Heart left ventricle (tissue), 13 donors: Measurements from ENCODE around the gene SHROOM1.

ENCODE experiments used
- POLR2A ChIP-seq, 2 donors: fragments of 450-650 bp; IDR thresholded peaks; one replicate each; pipeline ENCODE4 v1.6.1; 2017; ENCODE audit warnings: antibody characterized with exemption in 2 of 2, mild to moderate bottlenecking in 2 of 2, moderate library complexity in 2 of 2
- TF ChIP-seq, protein P1 (sequence below), 12 donors: fragments of 200-600 bp; sonication (generic) in 4 of 12; IDR thresholded peaks; one replicate each; pipeline versions ENCODE4 v1.5.0 to v1.8.0; 2018 to 2022; ENCODE audit warnings: antibody characterized with exemption in 12 of 12, mild to moderate bottlenecking in 5 of 12
- donor health status: ischemic (EF 13 %, LVEDD 7.1; RV severe dilation, severe dysfunction).
- donor health status: DM: no; HTN: yes; CAD: no.
- donor health status: DM: no; HTN: no; CAD: no.
- donor health status: ischemic (EF 25% LVEDD 6.9; RV normal size, moderate dysfunction).
- donor health status: ischemic (EF 25% LVEDD 5.7; RV mildly dilated, moderate dysfunction).
- donor health status: ischemic (EF 35%, LVEDD 5.7; RV mildly dilated, moderate dysfunction).
- donor health status: nonischemic (EF 11% LVEDD 7.7; RV severe dilation, severe dysfunction).
- donor health status: DM: yes; HTN: yes; CAD: no.
- donor health status: PGD.
- donor health status: ischemic (EF 29% LVEDD 5.4; RV normal size, mild dysfunction).
- donor health status: nonischemic (EF 23%, LVEDD 6.1; RV moderate dilation, normal function).

DNA sequence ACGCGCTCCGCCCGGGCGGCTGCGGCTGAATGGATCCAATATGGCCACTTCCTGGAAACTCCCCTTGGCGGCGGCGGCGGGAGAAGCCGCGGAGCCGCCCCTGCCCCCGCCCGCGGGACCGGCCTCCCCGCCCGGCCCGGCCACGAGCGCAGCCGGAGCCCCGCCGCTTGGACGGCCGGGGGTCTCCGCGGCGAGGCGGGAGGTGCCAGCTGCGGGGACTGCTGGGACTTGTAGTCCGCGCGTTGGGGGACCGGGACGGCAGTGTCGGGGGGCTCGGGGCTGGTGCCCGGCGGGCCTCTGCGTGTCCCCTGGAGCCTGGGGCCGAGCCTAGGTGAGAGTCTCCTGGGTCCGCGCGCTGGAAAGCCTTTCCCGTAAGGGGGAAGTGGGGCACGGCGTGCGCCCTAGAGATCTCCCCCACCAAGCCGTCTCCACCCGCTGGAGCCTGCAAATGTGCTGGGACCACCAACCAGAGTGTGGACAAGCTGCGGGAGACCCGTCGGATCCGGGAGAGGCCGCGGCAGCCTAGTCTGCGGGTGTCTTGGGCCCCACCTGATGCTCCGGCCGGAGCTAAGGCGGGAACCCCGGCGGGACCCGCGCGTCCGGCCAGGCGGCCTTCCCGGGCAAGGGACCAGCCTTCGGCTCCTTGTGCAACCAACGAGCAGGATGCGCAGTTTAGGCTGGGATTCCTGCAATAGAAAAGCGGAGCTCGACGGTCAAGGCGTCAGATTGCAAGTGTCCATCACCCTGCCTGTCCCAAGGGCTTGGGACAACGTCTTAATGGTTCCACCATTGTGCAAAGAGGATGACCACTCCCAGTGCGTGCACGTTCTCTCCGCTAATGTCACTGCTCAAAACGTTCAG, 53.0 kb downstream of the SHROOM1 start, which contains the start of gene SEPTIN8:
- TF ChIP-seq, protein P1, sequence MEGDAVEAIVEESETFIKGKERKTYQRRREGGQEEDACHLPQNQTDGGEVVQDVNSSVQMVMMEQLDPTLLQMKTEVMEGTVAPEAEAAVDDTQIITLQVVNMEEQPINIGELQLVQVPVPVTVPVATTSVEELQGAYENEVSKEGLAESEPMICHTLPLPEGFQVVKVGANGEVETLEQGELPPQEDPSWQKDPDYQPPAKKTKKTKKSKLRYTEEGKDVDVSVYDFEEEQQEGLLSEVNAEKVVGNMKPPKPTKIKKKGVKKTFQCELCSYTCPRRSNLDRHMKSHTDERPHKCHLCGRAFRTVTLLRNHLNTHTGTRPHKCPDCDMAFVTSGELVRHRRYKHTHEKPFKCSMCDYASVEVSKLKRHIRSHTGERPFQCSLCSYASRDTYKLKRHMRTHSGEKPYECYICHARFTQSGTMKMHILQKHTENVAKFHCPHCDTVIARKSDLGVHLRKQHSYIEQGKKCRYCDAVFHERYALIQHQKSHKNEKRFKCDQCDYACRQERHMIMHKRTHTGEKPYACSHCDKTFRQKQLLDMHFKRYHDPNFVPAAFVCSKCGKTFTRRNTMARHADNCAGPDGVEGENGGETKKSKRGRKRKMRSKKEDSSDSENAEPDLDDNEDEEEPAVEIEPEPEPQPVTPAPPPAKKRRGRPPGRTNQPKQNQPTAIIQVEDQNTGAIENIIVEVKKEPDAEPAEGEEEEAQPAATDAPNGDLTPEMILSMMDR (IDR thresholded peaks at IDR 0.05) = peak in 1 of 12 donors; percentile 11
- peak in 1 of 2 donors; percentile 15 for TF ChIP-seq POLR2A (IDR thresholded peaks at IDR 0.05)
